AG04449 (cell line): Measurements from ENCODE around the gene TEN1.

Experiments used
- CTCF ChIA-PET: fragments of 350-600 bp; formaldehyde crosslinking; extraction: SDS; loops from one replicate; lab custom pipeline; 2021; ENCODE audit warnings: antibody characterized with exemption; lab: Yijun Ruan, JAX
- POLR2A ChIA-PET: fragments of 400-600, 350-600 bp; formaldehyde crosslinking; extraction: SDS; loops from one replicate; lab custom pipeline; 2020; ENCODE audit warnings: antibody characterized with exemption, inconsistent platforms; lab: Yijun Ruan, JAX
- DNase-seq: peaks from one replicate; pipeline ENCODE4 v3.0.0-alpha.2; 2010; ENCODE audit warnings: low read depth, low spot score
- H3K4me3 ChIP-seq: 2 replicates; pipeline ENCODE4 v1.5.1; 2011; ENCODE audit warnings: low read depth, mild to moderate bottlenecking, control low read depth, low read length
- CTCF ChIP-seq: IDR thresholded peaks from one replicate; pipeline ENCODE4 v1.5.1; 2011; ENCODE audit warnings: mild to moderate bottlenecking, moderate library complexity, low read length, control low read depth, inconsistent platforms; ENCODE audit not compliant: insufficient read depth; ENCODE audit errors: missing control alignments

The TEN1 gene

GRCh38 chr17:75940727-75941441, 38.2 kb upstream of the TEN1 start, which contains the start of gene FBF1:
FBF1 (minus strand) TSS chr17:75941042; CDS start chr17:75938149, 2,893 bp downstream.
- POLR2A ChIA-PET: interaction anchor here (0.8 to 1.4 kb wide), 3 partner anchors 12 to 39 kb away, joined by 3 to 6 read pairs (median 3); partner anchors contain the start of gene MRPL38
- H3K4me3 ChIP-seq: peak within 1 kb of the TSS; percentile 79
- DNase-seq: peak; percentile 36
- peak; percentile 5 for TF ChIP-seq CTCF
- CTCF ChIA-PET: interaction anchor here (1.1 to 1.5 kb wide), 4 partner anchors 14 to 59 kb away, joined by 3 to 5 read pairs (median 4); partner anchors contain the start of gene CDK3

- DNase-seq: no peak
- ChIA-PET POLR2A (interaction anchor here (0.8 to 1.4 kb wide), 3 partner anchors 13 to 39 kb away, joined by 3 to 6 read pairs (median 3); partner anchors contain the start of gene MRPL38), CTCF (interaction anchor here (1.1 to 1.3 kb wide), 3 partner anchors 15 to 36 kb away, joined by 3 to 5 read pairs (median 4); no protein-coding TSS in a partner anchor)
- peak overlapping the region; percentile 79 for H3K4me3 ChIP-seq
- TF ChIP-seq CTCF: no peak
These were observed 37.6 kb upstream of the TEN1 start for GRCh38 chr17:75941442-75941819.

GRCh38 chr17:75942473-75942872, 36.6 kb upstream of the TEN1 start:
- TF ChIP-seq CTCF: no peak
- ChIA-PET POLR2A (no interaction called here), CTCF (interaction anchor here (1.2 kb wide), 1 partner anchor 63 kb away, joined by 3 read pairs; no protein-coding TSS in a partner anchor)
- no peak for DNase-seq
- no peak overlapping the region for H3K4me3 ChIP-seq

GRCh38 chr17:75943491-75943890, 35.5 kb upstream of the TEN1 start:
- TF ChIP-seq CTCF: no peak
- H3K4me3 ChIP-seq: no peak overlapping the region
- ChIA-PET CTCF (interaction anchor here (1.2 kb wide), 1 partner anchor 62 kb away, joined by 3 read pairs; no protein-coding TSS in a partner anchor), POLR2A (interaction anchor here (0.6 to 0.8 kb wide), 2 partner anchors 36 to 304 kb away, joined by 3 to 4 read pairs; partner anchors contain the start of genes ACOX1 and TEN1)
- no peak for DNase-seq

GRCh38 chr17:75945211-75945610, 33.8 kb upstream of the TEN1 start:
- POLR2A ChIA-PET: no interaction called here
- no peak for TF ChIP-seq CTCF
- CTCF ChIA-PET: no interaction called here
- H3K4me3 ChIP-seq: no peak overlapping the region
- DNase-seq: no peak

GRCh38 chr17:75950421-75950820, 28.6 kb upstream of the TEN1 start:
- DNase-seq: no peak
- TF ChIP-seq CTCF: no peak
- ChIA-PET CTCF (interaction anchor here (1.6 kb wide), 1 partner anchor 46 kb away, joined by 6 read pairs; the partner anchor contains the start of gene MRPL38), POLR2A (no interaction called here)
- H3K4me3 ChIP-seq: no peak overlapping the region
